ENCODE results near the gene SETD5. TPM values are rescaled to one million over a fixed set of nuclear protein-coding genes. Genes with fewer than 3 reads are reported as not detected.

SETD5 gene
- total RNA-seq, 3 donors from 2014 or later: 94.8 to 132 (median 101) TPM

- H3K36me3 ChIP-seq (ENCODE audit: low read depth): no peaks in the 10 kb centered on the region
- no peak for ATAC-seq
- no peak overlapping the region for H3K4me3 ChIP-seq
- H3K4me1 ChIP-seq (ENCODE audit: low read depth): peaks cover 19% of the 10 kb centered on the region
- H3K9me3 ChIP-seq: no peaks in the 10 kb centered on the region
- no peak for TF ChIP-seq CTCF (IDR thresholded peaks at IDR 0.05)
- intact Hi-C loops (cut with DNase I, micrococcal nuclease): no loop called here
- no peak for DNase-seq
Measured at GRCh38 chr3:9412293-9412692, 14.9 kb downstream of the SETD5 start.

GRCh38 chr3:9414826-9415225 is 17.4 kb downstream of the SETD5 start:
- intact Hi-C loops (cut with DNase I, micrococcal nuclease): no loop called here
- peaks cover 19% of the 10 kb centered on the region for H3K4me1 ChIP-seq (ENCODE audit: low read depth)

GRCh38 chr3:9415485-9416138 is 18.2 kb downstream of the SETD5 start:
- H3K4me1 ChIP-seq (ENCODE audit: low read depth): peaks cover 19% of the 10 kb centered on the region
- TF ChIP-seq CTCF (IDR thresholded peaks at IDR 0.05): no peak
- H3K4me3 ChIP-seq: no peak overlapping the region
- H3K36me3 ChIP-seq (ENCODE audit: low read depth): no peaks in the 10 kb centered on the region
- no peak for ATAC-seq
- DNase-seq: no peak
- intact Hi-C loops (cut with DNase I, micrococcal nuclease): no loop called here
- no peaks in the 10 kb centered on the region for H3K9me3 ChIP-seq

More at GRCh38 chr3:9414826-9415225, 17.4 kb downstream of the SETD5 start:
- Histone ChIP-seq H3K9me3 (no peaks in the 10 kb centered on the region), H3K36me3 (ENCODE audit: low read depth) (no peaks in the 10 kb centered on the region), H3K4me3 (no peak overlapping the region)
- ATAC-seq (no peak), DNase-seq (no peak)
- TF ChIP-seq CTCF (IDR thresholded peaks at IDR 0.05): no peak

- no peak for TF ChIP-seq CTCF (IDR thresholded peaks at IDR 0.05)
- Histone ChIP-seq H3K4me1 (ENCODE audit: low read depth) (peaks cover 23% of the 10 kb centered on the region), H3K9me3 (no peaks in the 10 kb centered on the region), H3K4me3 (no peak overlapping the region), H3K36me3 (ENCODE audit: low read depth) (no peaks in the 10 kb centered on the region)
- ATAC-seq (peak; percentile 65), DNase-seq (no peak)
- intact Hi-C loops (cut with DNase I, micrococcal nuclease): no loop called here
Measured at GRCh38 chr3:9416139-9416780, 18.8 kb downstream of the SETD5 start.

GRCh38 chr3:9420850-9421549 is 23.6 kb downstream of the SETD5 start:
- intact Hi-C loops (cut with DNase I, micrococcal nuclease): no loop called here
- Histone ChIP-seq H3K9me3 (no peaks in the 10 kb centered on the region), H3K4me3 (no peak overlapping the region), H3K36me3 (ENCODE audit: low read depth) (no peaks in the 10 kb centered on the region), H3K4me1 (ENCODE audit: low read depth) (peaks cover 36% of the 10 kb centered on the region)
- ATAC-seq (peak; percentile 23), DNase-seq (no peak)
- TF ChIP-seq CTCF (IDR thresholded peaks at IDR 0.05): no peak
